GM19328 (cell line): Measurements from ENCODE around the gene NAGLU.

Source experiments
- ATAC-seq: cut with Tn5 transposase; IDR thresholded peaks from one replicate; pipeline ENCODE4 v1.9.1; 2021; ENCODE audit warnings: mild to moderate bottlenecking, moderate library complexity; ENCODE audit not compliant: unreplicated experiment

The NAGLU gene

GRCh38 chr17:42586514-42587230, 50.6 kb downstream of the NAGLU start:
- ATAC-seq = no peak

DNA sequence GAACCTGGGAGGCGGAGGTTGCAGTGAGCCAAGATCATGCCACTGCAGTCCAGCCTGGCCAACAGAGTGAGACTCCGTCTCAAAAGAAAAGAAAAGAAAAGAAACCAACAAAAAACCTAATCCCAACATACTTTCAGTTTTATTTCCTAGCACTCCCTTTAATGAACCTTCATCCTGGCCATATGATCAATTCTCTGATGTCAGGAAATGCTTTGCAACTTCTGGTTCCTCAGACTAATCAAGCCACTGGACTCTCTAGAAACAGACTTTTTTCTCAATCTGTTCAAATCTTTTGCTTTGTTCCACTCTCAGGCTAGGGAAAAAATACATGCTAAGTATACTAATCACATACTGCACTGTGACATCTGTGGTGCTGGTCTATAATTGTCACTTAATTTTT, 54.8 kb downstream of the NAGLU start:
- ATAC-seq = no peak

DNA sequence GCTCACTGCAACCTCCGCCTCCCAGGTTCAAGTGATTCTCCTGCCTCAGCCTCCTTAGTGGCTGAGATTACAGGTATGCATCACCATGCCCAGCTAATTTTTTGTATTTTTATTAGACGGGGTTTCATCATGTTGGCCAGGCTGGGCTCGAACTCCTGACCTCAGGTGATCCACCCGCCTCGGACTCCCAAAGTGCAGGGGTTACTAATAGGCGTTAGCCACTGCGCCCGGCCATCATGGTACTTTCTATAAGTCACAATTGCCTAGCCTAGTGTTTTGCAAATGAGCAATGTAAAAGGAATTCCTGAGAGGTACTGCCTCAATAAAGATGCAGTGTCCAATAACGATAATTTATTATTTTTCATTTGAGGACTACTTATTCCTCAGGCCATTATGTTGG, 55.4 kb downstream of the NAGLU start:
- ATAC-seq = no peak
